Fibroblast of lung (primary cell): ENCODE results near the gene DRD4. TPM values are rescaled to one million over a fixed set of nuclear protein-coding genes. Genes with fewer than 3 reads are reported as not detected.

Source experiments
- DNase-seq, 2 donors: peaks; one replicate each; pipeline versions ENCODE4 v3.0.0 to v3.0.0-alpha.2; 2010; ENCODE audit warnings: low read depth in 2 of 2
- H2AFZ ChIP-seq: 2 replicates; pipeline ENCODE4 v1.5.1; 2012; ENCODE audit warnings: low read length, control low read depth, inconsistent platforms
- H3K27ac ChIP-seq: 2 replicates; pipeline ENCODE4 v1.5.1; 2011; ENCODE audit warnings: low read length, control low read depth; ENCODE audit not compliant: insufficient read depth
- H3K27me3 ChIP-seq: 2 replicates; pipeline ENCODE4 v1.5.1; 2011; ENCODE audit warnings: mild to moderate bottlenecking, low read length; ENCODE audit not compliant: control insufficient read depth, insufficient read depth
- H3K36me3 ChIP-seq: 2 replicates; pipeline ENCODE4 v1.5.1; 2011; ENCODE audit warnings: low read length; ENCODE audit not compliant: control insufficient read depth, insufficient read depth
- H3K4me1 ChIP-seq: 2 replicates; pipeline ENCODE4 v1.5.1; 2011; ENCODE audit warnings: low read length; ENCODE audit not compliant: control insufficient read depth, insufficient read depth; ENCODE audit errors: extremely low read depth
- H3K4me2 ChIP-seq: 2 replicates; pipeline ENCODE4 v1.5.1; 2011; ENCODE audit warnings: low read length, control low read depth; ENCODE audit not compliant: insufficient read depth; ENCODE audit errors: extremely low read depth
- H3K4me3 ChIP-seq, 4 experiments: fragments of 200-600 bp in 1 of 4; sonication (generic) in 1 of 4; replicated peaks in 1 of 4; 2 replicates each; pipeline ENCODE4 v1.5.1; 2011 to 2016; ENCODE audit warnings: low read length in 4 of 4, low read depth in 3 of 4, mild to moderate bottlenecking in 3 of 4, control low read depth in 2 of 4, inconsistent platforms in 1 of 4, mixed read lengths in 1 of 4; ENCODE audit not compliant: insufficient read depth in 1 of 4; ENCODE audit errors: control extremely low read depth in 1 of 4
- H3K79me2 ChIP-seq: 2 replicates; pipeline ENCODE4 v1.5.1; 2012; ENCODE audit warnings: mild to moderate bottlenecking, low read length, inconsistent platforms; ENCODE audit not compliant: control insufficient read depth, insufficient read depth
- H3K9ac ChIP-seq: 2 replicates; pipeline ENCODE4 v1.5.1; 2011; ENCODE audit warnings: mild to moderate bottlenecking, low read length, control low read depth; ENCODE audit not compliant: insufficient read depth
- H3K9me3 ChIP-seq: 2 replicates; pipeline ENCODE4 v1.5.1; 2012; ENCODE audit warnings: low read depth, low read length; ENCODE audit not compliant: control insufficient read depth, insufficient read depth
- H4K20me1 ChIP-seq: 2 replicates; pipeline ENCODE4 v1.5.1; 2011; ENCODE audit warnings: low read length; ENCODE audit not compliant: control insufficient read depth, insufficient read depth; ENCODE audit errors: extremely low read depth
- EZH2 ChIP-seq: IDR thresholded peaks from 2 replicates; pipeline ENCODE4 v1.5.1; 2012; ENCODE audit warnings: low read length, control low read depth, mild to moderate bottlenecking; ENCODE audit errors: missing control alignments
- polyA plus RNA-seq, 2 donors: library from polyadenylated mRNA; depleted of rRNA in 1 of 2; stranded (reverse) in 1 of 2; unstranded in 1 of 2; fragments of >200 nt; gene quantifications; 2 replicates each; pipeline ENCODE4 v1.2.1, GENCODE V29; 2011 to 2012; ENCODE audit warnings: missing spikeins in 1 of 2
- total RNA-seq: library from RNA; depleted of rRNA; stranded (reverse); fragments of >200 nt; gene quantifications from 2 replicates; pipeline ENCODE4 v1.2.1, GENCODE V29; 2014
- TF ChIP-seq, protein P1 (sequence below), 2 donors: IDR thresholded peaks in 1 of 2; conservative IDR thresholded peaks in 1 of 2; 1 replicate in 1 of 2; 2 replicates in 1 of 2; pipeline ENCODE4 v1.5.1; 2011 to 2012; ENCODE audit warnings: low read length in 2 of 2, control low read depth in 1 of 2, inconsistent platforms in 1 of 2, low read depth in 1 of 2, mild to moderate bottlenecking in 1 of 2

The DRD4 gene
- total and polyA plus RNA-seq, 2 donors (not counting 1 experiment from before 2014, with no cell fraction given) = 0.17 TPM; not detected in 1

DNA sequence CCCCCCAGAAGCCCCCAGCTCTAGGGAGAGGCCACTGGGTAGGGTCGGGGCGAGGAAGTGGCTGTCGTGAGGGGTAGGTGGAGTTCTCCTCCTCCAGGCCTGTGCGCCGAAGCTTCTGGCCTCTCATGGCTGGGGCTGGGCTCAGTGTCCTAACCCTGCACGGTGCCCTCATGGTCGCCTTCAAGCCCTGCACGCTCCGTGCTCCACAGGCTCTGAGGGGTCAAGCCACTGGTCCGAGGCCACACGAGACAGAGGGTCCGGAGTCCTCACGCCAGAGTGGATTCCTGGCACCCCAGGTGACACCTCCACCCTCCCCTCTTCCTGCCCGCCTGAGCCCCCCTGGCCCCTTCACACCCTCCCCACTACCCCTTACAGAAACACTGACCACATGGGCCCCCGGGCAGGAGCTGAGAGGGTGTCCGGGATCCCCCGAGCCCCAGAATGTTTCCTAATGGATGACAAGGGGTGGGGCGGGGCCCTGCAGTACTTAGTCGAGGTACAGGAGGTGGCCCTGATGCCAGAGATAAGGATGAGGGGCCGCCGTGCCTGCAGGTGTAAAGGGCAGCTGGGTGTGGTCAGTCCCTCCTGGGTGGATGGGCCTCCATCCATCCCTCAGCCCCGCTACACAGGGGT lies 11.3 kb upstream of the DRD4 start:
- H3K79me2 ChIP-seq = no peaks in the 10 kb centered on the region
- H3K27me3 ChIP-seq = no peaks in the 10 kb centered on the region
- no peak overlapping the region for H3K27ac ChIP-seq
- TF ChIP-seq EZH2 = no peak
- TF ChIP-seq, protein P1, sequence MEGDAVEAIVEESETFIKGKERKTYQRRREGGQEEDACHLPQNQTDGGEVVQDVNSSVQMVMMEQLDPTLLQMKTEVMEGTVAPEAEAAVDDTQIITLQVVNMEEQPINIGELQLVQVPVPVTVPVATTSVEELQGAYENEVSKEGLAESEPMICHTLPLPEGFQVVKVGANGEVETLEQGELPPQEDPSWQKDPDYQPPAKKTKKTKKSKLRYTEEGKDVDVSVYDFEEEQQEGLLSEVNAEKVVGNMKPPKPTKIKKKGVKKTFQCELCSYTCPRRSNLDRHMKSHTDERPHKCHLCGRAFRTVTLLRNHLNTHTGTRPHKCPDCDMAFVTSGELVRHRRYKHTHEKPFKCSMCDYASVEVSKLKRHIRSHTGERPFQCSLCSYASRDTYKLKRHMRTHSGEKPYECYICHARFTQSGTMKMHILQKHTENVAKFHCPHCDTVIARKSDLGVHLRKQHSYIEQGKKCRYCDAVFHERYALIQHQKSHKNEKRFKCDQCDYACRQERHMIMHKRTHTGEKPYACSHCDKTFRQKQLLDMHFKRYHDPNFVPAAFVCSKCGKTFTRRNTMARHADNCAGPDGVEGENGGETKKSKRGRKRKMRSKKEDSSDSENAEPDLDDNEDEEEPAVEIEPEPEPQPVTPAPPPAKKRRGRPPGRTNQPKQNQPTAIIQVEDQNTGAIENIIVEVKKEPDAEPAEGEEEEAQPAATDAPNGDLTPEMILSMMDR (conservative IDR thresholded peaks at IDR 0.05 in 1 of 2, IDR thresholded peaks at IDR 0.05 in 1 of 2; ENCODE audit: low read depth in 1 of 2, low read length in 2 of 2) = no peak
- no peaks in the 10 kb centered on the region for H4K20me1 ChIP-seq
- no peak overlapping the region for H3K4me3 ChIP-seq
- no peak overlapping the region for H2AFZ ChIP-seq
- H3K9me3 ChIP-seq = no peaks in the 10 kb centered on the region
- no peak for DNase-seq
- H3K4me2 ChIP-seq = no peak overlapping the region
- H3K4me1 ChIP-seq = peaks cover 2% of the 10 kb centered on the region
- H3K36me3 ChIP-seq = no peaks in the 10 kb centered on the region
- H3K9ac ChIP-seq = no peak overlapping the region

DNA sequence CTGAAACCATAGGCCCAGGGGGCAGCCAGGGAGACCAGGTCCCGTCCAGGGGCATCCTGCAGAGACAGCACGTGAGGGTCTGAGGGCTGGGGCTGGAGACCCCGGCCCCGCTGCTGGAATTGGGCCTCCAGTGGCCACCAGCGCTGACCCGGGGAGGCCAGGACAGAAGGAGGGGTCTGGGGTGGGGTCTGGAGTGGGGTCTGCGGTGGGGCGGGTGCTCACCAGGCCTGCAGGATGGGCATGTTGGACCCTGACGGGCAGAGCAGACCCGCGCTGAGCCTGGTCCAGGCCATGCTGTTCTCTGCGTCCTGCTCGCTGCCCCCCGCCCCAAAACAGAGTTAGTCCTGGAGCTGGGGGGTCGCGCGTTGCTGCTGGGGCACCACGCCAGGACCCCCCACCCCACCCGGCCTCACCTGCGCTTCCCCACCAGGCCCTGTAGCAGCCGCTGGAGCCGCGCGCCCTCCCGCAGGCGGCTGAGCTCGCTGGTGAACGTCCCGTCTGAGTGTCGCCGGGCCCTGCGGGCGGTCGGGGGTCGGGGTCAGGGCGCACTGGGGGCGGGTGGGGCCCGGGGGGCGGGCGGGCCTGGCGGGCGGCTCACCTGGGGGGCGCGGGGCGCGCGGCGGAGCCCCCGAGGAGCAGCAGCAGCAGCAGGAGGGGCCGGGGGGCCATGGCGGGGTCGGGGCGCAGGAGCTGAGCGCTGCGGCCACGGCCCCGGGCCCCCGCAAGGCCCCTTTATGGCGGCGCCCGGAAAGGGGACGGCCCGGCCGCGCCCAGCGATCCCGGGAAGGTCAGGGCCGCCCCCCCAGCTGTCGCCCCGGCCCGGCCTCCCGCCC lies 10.4 kb upstream of the DRD4 start, which contains the start of gene SCT:
TSS of gene SCT (minus strand) at position 707 of the 833 bp plus-strand sequence. CDS start at position 669, 38 bp downstream.
- Histone ChIP-seq H3K4me2 (no peak within 1 kb of the TSS), H3K9ac (no peak within 1 kb of the TSS)

DNA sequence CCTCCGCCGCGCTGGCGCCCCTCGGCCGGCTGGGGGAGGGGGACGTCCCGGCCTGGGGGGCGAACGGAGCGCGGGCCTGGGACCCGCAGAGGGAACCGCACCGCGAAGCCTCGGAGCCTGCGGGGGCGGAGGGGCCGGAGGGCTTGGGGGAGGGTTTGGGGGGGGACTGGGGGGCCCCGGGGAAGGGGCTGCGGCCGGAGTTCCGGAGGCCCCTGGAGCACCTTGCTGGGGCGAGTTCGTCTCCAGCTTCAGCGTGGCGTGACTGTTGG lies 9.8 kb upstream of the DRD4 start:
- Histone ChIP-seq H2AFZ (no peak overlapping the region), H3K79me2 (no peaks in the 10 kb centered on the region), H3K9me3 (no peaks in the 10 kb centered on the region), H3K9ac (no peak overlapping the region), H3K27ac (no peak overlapping the region), H4K20me1 (no peaks in the 10 kb centered on the region), H3K36me3 (no peaks in the 10 kb centered on the region), H3K4me1 (peaks cover 2% of the 10 kb centered on the region), H3K4me3 (no peak overlapping the region), H3K27me3 (no peaks in the 10 kb centered on the region), H3K4me2 (no peak overlapping the region)
- TF ChIP-seq EZH2 = no peak
- TF ChIP-seq, protein P1 (conservative IDR thresholded peaks at IDR 0.05 in 1 of 2, IDR thresholded peaks at IDR 0.05 in 1 of 2; ENCODE audit: low read depth in 1 of 2, low read length in 2 of 2) = no peak
- no peak for DNase-seq

More for the DNA sequence above, 10.4 kb upstream of the DRD4 start, which contains the start of gene SCT:
- H3K4me1 ChIP-seq = peaks cover 2% of the 10 kb centered on the region
- no peak within 1 kb of the TSS for H3K4me3 ChIP-seq
- DNase-seq = no peak
- H3K36me3 ChIP-seq = no peaks in the 10 kb centered on the region
- TF ChIP-seq EZH2 = no peak
- TF ChIP-seq, protein P1 (conservative IDR thresholded peaks at IDR 0.05 in 1 of 2, IDR thresholded peaks at IDR 0.05 in 1 of 2; ENCODE audit: low read depth in 1 of 2, low read length in 2 of 2) = no peak
- H3K27me3 ChIP-seq = no peaks in the 10 kb centered on the region
- no peak within 1 kb of the TSS for H3K27ac ChIP-seq
- H2AFZ ChIP-seq = no peak within 1 kb of the TSS
- no peaks in the 10 kb centered on the region for H4K20me1 ChIP-seq
- H3K9me3 ChIP-seq = no peaks in the 10 kb centered on the region
- H3K79me2 ChIP-seq = no peaks in the 10 kb centered on the region
